NCI-H2196 treated with DMSO at 0.1 percent for 48 hours (cell line): ENCODE data around the gene DTHD1.

Experiments
- DNase-seq: peaks from one replicate; lab custom pipeline; 2025; ENCODE audit not compliant: unreplicated experiment; lab: John Stamatoyannopoulos, UW

The DTHD1 gene

DNA sequence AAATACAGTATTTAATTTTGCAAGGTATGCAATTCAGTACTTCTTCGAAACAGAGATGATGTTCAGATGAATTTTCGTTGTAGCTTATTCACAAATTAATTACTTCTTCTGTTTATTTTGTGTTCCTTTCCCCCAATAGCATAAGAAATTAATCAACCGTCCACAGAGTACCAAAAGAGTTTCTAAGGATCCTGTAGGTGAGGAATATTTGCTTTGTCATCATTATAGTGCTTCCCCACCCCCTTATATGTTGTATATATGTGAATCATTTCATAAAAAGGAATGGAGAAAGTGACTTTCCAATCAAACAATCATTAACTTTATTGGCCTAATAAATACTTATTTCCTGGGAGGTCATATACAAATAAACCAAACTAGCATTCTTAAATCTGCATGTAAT lies 57.6 kb downstream of the DTHD1 start:
- no peak for DNase-seq

DNA sequence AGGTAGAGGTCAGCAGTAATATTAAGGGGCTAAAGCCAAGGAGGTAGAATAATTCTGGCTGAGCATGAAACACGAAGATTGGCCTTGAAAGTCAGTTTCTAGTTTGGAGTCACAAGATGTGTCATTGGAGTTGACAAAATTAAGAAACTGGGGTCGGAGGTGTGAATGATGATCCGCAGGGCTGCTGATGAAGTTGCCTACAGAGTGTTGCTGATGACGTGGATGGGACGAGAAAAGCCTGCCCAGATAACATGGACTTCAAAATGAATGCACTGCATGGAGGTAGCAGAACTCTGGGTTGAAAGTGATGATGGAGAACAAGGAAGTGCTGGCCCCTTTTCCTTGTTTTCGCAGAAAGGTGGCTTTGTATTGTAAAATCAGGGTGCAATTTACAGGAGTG lies 60.5 kb downstream of the DTHD1 start:
- no peak for DNase-seq

DNA sequence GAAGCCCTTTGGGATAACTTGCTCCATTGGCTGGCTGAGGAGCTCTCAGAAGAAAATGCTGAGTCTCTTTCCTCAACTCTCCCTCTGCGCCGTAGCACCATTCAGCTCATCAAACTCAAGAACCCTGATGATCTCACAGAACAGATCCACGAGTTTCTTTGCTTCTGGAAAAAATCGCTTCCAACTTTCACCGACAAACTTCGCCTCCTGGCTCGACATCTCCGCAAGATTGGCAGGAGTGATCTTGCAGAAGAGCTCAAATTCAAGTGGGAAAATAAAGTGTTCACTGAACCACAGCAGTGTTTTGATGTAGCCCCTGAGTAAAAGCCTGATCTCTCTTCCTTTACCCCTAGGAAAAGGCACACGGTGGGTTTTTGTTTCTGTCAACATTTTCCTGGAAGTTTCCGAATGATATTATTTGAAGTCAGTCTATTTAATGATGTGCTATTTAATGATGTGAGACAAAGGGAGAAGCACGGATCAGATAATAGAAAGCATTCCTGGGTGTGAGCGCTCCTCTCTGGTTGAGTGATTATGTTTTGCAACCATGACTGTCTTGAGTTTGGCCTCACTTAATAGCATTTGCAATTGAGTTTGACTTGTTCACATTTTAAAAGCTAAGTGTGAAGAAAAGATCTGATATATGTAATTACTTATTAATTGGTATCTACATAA lies 62.2 kb downstream of the DTHD1 start:
- no peak for DNase-seq

DNA sequence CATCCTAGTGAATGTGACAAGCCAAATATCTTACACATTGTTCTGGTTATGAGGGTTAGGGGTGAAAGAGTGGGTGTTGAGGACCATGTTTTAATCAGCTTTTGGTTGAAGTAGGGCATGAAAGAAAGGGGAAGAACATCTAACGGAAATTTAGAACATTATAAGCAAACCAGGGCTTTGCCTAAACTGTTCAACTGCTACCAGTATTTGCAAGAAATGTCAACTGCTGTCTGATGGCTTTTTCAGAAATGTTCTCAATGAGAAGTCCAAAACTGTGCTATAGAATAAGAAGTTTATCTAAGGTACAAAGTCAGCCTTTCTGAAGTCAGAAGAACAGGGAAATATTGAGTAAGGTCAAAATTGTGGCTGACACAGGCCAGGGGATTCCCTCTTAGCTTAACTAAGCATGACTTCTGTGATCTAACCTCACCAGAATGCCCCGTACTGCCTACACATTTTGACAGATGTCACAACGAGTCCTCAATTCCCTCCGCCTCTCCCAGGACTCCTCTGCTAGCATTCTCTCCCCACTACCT lies 67.1 kb downstream of the DTHD1 start:
- no peak for DNase-seq

GRCh38 chr4:36349938-36350549 lies 68.6 kb downstream of the DTHD1 start:
- no peak for DNase-seq

DNA sequence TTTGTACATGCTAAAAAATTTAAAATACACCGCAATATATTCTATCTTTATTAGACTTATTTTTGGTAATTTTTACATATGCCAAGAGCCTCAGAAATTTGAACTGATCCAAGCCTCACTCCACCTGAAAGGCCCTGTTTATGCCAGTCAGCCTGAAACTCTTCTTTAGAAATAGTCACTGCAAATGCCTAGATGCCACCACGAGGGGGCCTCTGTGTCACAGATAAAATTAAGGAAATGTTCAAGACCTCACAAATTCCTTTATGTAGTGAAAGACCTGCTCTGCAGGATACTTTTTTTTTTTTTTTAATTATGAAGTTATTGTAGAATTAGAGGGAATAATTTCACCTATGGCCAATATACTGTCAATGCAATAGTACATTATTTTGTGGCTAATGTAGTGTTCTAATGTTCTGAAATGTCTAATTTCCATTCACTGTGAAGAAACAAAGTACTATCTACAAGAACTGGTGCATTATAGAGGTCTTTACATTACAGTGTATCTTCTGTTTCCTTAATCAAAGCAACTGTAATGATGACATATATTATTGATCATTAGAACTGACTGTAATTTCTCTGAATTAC lies 69.8 kb downstream of the DTHD1 start:
- no peak for DNase-seq

DNA sequence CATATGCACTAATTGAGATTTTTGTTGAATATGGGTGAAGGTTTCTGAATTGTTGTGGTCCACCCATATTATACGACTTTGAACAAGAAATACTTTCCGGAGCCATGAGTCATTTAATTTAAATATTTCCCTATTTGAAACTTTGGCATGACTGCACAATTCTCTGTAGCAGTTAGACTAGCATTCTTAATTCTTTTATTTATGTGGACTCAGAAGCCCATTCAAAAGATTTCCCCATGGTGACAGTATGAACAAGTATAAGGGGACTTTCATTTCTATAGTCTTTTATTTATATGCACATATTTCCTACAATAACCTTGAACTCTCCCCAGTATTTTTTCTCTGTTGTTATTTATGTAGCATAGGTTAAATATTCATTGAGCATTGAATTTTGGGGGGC lies 72.6 kb downstream of the DTHD1 start:
- no peak for DNase-seq

- DNase-seq: no peak
Measured at GRCh38 chr4:36358173-36358572, 76.8 kb downstream of the DTHD1 start.

- DNase-seq: no peak
Measured at GRCh38 chr4:36360755-36361154, 79.3 kb downstream of the DTHD1 start.

DNA sequence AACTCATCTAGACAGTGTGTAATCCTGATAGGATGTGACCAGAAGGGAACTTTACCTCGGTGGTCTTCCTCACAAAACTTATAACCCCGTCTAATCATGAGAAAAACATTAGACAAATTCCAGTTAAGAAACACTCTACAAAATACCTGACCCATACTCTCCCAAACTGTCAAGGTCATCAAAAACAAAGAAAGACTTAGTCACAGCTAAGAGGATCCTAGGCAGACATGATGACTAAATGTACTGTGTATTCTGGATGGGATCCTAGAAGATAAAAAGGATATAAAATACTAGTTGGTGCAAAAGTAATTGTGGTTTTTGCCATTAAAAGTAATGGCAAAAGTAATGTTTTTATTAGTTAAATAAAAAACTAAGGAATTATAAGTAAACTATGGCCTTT lies 81.6 kb downstream of the DTHD1 start:
- no peak for DNase-seq

DNA sequence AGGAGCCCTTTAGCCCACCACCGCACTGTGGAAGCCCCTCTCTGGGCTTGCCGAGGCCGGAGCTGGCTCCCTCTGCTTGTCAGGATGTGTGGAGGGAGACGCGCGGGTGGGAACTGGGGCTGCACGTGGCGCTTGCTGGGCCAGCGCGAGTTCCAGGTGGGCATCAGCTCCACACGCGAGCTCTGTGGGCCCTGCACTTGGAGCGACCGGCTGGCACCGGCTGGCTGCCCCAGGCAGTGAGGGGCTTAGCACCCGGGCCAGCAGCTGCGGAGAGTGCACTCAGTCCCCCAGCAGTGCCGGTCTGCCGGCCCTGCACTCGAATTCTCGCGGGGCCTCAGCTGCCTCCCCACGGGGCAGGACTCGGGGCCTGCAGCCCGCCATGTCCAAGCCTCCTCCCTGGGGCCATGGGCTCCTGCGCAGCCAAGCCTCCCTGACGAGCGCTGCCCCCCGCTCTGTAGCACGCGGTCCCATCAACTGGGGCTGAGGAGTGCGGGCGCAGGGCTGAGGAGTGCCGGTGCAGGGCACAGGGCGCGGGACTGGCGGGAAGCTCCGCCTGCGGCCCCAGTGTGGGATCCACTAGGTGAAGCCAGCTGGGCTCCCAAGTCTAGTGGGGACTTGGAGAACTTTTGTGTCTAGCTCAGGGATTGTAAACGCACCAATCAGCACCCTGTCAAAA lies 93.6 kb downstream of the DTHD1 start:
- no peak for DNase-seq

DNA sequence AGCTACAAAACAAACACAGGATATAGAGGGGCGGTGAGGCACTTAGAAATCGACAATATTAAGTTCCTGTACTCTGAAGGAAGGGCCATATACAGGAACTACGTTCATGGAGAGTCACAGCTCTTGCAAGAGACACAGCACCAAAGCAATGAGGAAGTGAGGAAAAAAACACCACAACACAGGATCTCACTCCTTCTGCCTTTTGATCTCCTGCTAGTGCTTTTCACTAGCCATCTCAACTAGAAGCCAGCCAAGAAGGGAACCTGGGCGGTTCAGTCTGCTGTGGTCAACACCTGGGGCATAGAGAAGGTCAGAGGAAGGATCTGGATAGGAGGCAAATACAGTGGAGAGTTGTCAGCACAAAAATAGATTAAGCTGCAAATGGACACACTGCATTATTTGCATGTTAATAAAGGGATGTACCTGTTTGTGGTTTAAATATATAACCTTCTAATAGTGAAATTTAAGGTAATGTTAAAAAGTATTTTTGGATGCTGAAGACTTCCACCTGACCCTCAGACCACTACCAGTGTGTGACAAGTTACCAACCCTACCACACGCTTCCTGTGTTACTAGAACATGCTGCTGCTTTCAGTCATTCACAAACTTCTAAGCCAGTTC lies 104.6 kb downstream of the DTHD1 start:
- no peak for DNase-seq

- no peak for DNase-seq
Measured at GRCh38 chr4:36386691-36387090, 105.3 kb downstream of the DTHD1 start.

- no peak for DNase-seq
Measured at GRCh38 chr4:36388710-36389109, 107.3 kb downstream of the DTHD1 start.

DNA sequence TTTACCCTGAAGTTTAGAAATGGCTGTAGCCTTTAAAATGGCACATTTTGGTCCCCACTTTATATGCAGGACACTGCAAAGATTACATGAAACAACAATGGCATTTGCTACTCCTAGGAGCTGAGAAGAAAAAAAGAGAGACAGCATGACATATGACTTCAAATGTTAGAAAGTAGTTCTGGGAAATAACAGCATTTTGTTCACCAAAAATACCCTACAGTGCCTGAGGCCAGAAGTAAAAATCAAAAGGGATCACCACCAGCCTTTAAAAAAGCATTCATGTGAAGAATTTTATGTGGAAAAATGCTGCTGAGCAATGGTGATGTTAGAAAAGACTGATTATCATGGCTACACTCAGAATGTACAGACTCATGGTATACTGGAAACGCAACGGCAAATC lies 110.0 kb downstream of the DTHD1 start:
- no peak for DNase-seq

- DNase-seq: no peak
Measured at GRCh38 chr4:36392024-36392423, 110.6 kb downstream of the DTHD1 start.

DNA sequence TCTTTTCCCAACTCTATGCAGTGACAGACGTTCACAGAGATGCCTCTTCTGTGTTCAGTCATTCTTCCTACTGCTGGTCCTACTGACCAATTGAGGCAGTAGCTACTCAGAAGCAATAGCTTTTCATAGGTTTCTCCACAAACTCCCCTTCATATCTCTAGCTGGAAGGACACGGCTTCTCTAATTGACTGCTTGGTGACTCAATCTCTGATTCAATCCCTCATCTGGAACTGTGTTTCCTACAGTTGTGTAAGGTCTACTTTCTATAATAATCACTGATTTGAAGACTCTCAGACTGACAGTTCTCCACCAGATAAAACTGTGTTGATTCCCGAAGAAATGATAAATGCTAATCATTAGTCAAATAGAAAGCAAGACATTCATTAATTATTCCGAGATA lies 111.5 kb downstream of the DTHD1 start:
- no peak for DNase-seq
